HS-5 (cell line): ENCODE measurements around the gene TBC1D20.
A peak's percentile ranks its signal among the peaks of the same experiment; 100 is the strongest.
"Not testable (repeated sequence)": the region's sequence is repeated elsewhere in the genome, so short reads cannot be mapped to it uniquely, and the experiment has no call there.

Experiments used
- DNase-seq: peaks from one replicate; pipeline ENCODE4 v3.0.0-alpha.2; 2012; ENCODE audit warnings: low read depth

Gene TBC1D20

DNA sequence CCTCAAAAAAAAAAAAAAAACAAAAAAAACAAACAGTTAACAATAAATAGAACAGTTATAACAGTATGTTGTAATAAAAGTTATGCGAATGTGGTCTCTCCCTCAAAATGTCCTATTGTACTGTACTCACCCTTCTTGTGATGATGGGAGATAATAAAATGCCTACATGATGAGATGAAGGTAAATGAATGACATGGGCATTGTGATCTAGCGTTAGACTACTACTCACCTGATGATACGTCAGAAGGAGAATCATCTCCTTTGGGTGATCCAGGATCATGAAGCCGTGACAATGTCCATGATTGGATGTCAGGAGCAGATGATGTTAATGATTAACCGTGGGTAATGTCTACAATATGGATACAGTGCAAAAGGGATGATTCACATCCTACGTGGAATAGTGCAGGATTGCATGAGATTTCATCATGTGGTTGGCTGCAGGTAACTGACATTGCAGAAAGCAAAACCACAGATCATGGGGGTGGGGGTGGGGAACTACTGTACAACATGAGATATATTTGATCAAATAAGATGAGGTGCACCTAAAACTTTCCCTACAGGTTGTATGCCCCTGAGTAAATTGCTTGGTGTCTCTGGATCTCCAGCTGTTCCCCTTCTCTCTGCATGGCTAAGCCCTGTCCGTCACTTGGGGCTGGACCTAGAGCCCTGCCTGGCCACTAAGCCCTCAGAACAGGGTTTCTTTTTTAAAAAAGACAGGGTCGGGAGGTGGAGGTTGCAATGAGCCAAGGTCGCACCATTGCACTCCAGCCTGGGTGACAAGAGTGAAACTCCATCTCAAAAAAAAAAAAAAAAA is 60.4 kb downstream of the TBC1D20 start:
- peak; percentile 78 for DNase-seq

DNA sequence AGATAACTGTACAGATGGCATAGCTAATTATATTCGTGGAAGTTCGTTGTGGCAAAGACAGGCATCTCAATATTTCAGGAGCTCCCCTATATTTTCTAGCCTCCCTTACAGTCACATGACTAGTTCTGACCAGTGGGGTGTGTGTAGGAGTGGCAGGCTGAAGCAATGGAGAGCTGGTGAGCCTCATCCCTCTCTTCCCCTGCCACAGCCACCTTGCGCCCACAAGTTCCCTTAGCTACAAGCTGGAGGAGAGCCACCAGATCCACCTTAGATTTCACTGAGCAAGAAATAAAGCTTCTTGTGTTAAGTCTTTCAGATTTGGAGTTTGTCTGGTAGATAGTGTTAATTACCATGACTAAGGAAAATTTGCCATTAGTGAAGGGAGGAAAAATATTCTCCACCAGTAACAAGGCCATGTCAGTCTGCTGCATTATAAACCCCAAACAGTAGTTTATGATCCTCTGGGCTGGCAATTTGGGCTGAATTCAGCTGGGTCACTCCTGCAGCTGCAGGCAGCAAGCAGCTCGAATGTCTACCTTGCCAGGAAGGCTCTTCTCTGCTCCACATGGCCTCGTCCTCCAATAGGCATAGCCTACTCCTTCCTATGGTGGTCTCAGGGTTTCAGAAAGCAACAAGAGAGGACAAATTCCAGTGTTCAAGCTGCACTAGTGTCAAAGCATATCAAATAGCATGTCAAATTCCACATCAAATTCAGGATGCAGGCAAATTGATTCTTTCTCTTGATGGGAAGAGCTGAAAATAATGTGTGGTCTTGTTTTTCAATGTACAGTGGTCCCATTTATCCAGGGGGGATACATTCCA is 61.7 kb downstream of the TBC1D20 start:
- DNase-seq: no peak

DNA sequence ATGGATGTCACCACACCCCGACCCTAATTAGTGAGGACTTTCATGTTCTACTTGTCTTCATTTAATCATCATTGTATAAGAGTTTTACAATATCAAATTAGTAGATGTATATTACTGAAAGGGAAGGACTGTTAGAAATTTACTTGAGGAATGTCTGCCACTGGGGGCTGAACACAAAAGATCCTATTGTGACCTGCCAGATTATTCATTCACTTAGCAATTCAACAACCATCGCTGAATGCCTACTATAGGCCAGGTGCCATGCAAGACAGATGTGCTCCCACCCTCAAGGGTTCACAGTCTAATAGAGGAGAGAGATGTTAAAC is 62.2 kb downstream of the TBC1D20 start:
- no peak for DNase-seq

DNA sequence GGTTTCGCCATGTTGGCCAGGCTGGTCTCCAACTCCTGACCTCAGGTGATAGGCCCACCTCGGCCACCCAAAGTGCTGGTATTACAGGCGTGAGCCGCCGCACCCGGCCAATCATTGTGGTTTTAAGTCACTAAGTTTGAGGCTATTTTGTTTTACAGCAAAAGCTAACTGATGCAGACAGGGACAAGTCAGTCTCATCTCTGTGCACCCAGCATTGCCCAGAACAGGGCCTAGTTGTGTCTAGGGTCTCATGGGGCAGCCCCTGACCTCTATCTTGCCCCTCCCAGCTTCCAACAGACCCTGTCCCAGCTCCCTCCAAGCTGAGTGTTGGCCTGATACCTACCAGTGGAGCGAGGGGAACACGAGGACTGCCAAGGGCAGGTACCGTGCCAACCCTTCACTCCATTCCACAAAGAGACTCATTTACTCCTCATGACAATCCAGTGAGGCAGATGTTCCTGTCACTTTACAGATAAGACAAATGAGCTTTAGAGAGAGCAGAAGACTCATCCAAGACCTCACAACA is 63.1 kb downstream of the TBC1D20 start:
- no peak for DNase-seq

DNA sequence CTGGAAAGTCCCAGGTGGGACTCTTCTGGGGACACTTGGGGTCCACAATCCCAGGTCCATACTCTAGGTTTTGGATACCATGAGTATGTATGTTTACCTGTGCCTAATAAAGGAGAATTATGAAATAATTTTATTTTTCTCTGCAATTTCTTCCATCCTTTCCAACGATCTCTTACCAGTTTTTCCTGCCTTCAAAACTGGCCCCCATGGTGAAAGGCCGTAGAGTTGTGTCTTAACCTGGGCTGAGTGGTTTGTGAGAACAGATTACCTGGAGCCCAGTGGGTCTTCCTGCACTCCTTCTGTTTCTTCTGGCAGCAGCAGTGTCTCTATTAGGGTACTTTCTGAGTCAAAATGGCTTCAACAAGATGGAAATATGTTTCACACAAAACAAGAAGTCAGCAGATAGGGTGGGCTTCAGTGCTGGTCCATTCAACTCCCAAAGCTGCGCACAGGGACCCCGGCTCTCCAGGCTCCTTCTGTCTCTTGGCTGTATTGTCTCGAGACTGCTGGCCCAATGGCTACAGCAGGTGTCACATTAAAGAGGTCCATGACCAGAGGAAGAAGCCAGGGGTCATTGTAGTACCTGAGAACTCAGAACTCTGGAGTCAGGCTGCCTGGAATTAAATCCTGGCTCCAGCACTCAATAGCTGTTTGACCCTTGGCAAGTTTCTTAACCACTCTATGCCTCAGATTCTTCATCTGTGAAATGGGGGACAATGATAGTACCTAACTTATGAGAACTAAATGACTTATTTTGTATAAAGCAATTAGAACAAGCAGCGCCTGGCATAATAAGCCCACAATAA is 64.7 kb downstream of the TBC1D20 start:
- no peak for DNase-seq

DNA sequence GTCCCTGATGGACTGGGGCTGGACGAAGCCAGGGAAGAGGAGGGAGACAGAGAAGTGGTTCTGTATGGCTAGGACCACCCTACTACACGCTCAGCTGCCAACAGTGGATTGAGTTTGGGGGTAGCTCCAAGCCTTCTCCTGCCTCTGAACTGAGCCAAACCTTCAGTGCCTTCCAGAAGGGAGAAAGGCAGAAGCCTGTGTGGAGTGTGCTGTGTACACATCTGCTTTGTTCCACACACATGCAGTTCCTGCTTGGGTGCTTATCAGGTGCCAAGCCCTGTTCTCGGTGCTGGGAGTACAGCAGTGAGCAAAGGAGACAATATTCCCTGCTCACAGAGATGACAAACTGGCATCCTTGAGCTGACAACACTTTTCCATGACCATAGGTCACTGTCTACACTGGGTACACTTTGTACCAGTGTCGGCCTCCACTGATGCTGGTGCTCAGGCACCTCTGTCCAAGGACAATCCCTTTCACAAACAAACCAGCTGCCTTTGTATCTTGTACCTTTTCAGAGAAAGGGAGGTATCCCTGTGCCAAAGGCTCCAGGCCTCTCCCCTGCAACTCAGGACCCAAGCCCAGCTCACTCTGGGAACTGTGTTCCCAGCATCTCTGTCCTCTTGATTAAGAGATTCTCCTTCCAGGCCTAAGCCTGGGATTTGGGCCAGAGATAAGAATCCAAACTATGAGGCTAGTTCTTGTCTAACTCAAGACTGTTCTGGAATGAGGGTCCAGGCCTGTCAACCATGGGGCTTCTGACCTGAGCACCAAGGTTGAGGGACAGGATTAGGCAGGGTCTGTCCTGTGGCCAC is 65.5 kb downstream of the TBC1D20 start:
- no peak for DNase-seq

DNA sequence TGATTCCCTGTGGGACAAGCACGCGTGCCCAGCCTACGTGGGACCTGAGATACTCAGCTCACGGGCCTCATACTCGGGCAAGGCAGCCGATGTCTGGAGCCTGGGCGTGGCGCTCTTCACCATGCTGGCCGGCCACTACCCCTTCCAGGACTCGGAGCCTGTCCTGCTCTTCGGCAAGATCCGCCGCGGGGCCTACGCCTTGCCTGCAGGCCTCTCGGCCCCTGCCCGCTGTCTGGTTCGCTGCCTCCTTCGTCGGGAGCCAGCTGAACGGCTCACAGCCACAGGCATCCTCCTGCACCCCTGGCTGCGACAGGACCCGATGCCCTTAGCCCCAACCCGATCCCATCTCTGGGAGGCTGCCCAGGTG is 66.1 kb downstream of the TBC1D20 start:
- no peak for DNase-seq

DNA sequence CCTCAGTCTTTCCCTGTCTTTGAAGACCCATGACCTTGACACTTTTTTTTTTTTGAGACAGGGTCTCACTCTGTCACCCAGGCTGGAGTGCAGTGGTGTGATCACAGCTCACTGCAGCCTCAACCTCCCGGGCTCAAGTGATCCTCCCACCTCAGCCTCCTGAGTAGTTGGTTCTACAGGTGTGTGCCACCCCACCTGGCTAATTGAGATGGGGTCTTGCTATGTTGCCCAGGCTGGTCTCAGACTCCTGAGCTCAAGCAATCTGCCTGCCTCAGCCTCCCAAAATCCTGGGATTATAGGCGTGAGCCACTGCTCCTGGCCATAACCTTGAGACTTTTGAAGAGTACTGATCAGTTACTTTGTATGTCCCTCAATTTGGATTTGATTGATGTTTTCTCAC is 69.0 kb downstream of the TBC1D20 start:
- not testable (repeated sequence) for DNase-seq

DNA sequence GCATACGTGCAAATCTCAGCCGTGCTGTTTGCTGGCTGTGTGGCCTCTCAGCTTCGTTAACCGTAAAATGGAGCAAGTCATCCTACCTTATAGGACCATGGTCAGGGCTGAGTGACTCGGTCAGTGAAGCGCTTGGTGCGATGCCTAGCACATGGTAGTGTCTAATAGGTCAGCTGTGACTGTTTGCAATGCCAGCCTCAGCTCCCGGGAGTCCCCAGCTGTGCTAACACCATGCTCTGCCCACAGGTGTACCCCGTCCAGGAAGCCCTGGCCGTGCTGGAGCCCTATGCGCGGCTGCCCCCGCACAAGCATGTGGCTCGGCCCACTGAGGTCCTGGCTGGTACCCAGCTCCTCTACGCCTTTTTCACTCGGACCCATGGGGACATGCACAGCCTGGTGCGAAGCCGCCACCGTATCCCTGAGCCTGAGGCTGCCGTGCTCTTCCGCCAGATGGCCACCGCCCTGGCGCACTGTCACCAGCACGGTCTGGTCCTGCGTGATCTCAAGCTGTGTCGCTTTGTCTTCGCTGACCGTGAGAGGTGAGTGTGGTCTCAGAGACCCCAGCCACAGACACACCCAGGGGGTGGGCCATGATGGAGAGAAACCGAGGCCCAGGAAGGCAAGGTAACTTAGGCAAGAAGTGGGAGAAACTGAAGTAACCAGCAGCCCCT is 71.2 kb downstream of the TBC1D20 start:
- no peak for DNase-seq

DNA sequence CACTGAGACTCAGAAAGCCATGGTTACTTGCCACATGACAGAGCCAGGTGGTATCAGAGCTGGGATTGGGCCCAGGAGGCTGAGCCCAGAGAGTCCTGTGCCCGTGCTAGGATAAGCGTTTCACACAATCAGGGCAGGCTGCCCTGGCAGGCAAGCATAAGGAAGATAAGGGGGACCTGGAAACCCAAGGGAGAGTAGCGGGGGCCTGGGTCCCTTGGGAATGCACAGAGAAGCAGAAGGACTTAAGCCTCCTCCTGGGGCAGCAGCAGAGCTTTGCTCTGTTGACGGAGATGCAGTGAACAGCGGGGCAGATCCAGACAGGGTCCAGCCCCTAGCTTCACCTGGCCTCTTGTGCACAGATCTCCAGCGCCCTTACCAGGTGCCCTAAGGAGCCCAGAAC is 73.1 kb downstream of the TBC1D20 start:
- no peak for DNase-seq

DNA sequence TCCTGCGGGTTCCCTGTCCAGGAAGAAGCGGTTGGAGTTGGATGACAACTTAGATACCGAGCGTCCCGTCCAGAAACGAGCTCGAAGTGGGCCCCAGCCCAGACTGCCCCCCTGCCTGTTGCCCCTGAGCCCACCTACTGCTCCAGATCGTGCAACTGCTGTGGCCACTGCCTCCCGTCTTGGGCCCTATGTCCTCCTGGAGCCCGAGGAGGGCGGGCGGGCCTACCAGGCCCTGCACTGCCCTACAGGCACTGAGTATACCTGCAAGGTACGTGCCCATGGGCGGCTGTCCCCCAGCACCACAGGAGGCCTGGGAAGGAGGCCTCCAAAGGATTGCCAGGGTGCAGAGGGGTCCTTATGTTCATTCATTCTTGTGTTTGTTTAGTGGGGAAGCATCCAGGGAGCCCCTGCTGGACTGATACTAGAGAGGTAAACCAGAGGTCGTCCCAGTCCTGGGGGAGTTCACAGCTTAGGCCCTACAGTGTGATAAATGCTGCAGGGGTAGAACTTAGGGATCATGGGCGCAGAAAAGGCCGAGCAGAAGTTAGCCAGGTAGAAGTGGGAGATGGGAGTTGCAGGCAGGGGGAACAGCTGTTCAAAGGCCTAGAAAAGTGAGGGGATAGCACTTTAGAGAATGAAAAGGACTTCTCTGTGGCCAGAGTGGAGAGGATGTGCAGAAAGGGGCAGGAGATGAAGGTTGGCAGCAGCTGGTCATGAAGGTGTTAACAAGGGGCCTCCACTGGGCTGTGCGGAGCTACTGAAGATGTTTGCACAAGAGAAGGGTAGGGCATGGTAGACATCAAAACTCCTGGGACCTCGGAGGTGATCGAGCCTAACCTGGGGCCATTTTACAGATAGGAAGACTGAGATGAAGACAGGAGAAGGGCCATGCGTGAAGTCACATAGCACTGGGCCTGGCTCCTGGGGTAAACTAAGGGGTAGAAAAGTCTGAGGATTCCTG is 74.0 kb downstream of the TBC1D20 start:
- DNase-seq: no peak

DNA sequence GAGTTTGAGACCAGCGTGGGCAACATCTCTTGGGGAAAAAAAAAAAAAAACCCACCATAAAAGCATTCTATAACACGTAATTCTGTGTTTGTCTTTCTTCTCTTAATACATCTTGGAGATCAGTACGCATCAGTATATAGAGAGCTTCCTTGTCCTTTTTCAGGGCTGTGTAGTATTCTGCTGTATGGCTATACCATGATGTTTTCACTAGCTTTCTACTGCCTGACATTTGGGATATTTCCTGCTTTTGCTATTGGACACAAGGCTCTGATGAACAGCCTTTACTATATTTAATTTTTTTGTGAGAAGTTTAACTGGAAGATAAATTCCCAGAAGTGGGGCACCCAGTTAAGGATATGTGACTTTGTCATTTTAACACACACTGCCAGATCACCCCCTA is 74.8 kb downstream of the TBC1D20 start:
- DNase-seq: no peak

DNA sequence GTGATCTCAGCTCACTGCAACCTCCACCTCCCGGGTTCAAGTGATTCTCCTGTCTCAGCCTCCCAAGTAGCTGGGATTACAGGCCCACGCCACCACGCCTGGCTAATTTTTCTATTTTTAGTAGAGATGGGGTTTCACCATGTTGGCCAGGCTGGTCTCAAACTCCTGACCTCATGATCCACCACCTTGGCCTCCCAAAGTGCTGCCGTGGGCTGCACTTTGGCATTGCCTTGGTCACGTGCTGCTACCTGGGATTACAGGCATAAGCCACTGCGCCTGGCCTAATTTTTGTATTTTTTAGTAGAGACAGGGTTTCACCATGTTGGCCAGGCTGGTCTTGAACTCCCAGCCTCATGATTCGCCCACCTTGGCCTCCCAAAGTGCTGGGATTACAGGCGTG is 75.7 kb downstream of the TBC1D20 start:
- DNase-seq: not testable (repeated sequence)
